ENCODE measurements around the gene MB. TPM values are rescaled to one million over a fixed set of nuclear protein-coding genes. Genes with fewer than 3 reads are reported as not detected.

Gene MB
- total RNA-seq, 4 donors from 2014 or later, result 5.6 to 11.7 (median 9.8) TPM

DNA sequence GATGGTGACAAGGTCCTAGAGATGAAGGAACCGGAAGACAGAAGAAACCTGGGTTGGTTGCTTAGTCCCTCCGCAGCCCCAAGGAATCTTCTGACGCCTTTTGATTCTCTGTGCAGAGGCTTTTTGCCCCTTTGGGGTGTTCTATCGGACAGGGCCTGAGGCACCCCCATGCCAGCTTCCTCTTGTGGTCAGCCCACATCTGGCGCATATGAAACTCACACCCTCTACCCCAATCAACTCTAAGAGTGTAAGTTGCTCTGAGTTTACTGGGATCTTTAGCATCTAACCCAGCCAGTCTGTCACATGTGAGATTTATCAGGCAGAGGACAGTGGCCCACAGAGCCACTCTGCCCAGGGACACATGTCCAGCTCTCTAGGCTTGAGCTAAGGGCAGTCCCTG is 59.1 kb downstream of the MB start:
- Histone ChIP-seq H3K4me1 (no peaks in the 10 kb centered on the region), H3K36me3 (no peaks in the 10 kb centered on the region), H3K27ac (no peak overlapping the region), H3K27me3 (no peaks in the 10 kb centered on the region), H3K9me3 (no peaks in the 10 kb centered on the region), H3K4me3 (no peak overlapping the region)
- DNase-seq, result no peak
- TF ChIP-seq CTCF (IDR thresholded peaks at IDR 0.05) (no peak), POLR2A (IDR thresholded peaks at IDR 0.05) (no peak)

Other genes starting within 250 kb of the MB start
- gene HMOX1, start 236.2 kb downstream of the MB start, total RNA-seq, result 10 to 100 TPM; 27.2 to 64.5 (median 46.7) TPM
- gene MCM5, start 217.2 kb downstream of the MB start, total RNA-seq, result 100 to 1,000 TPM in 1 of 4 donors, 10 to 100 TPM in 3; 16.5 to 102 (median 21.5) TPM
- 1 to 10 TPM; 2.7 to 5.8 (median 4.8) TPM for gene RASD2, start 76.5 kb downstream of the MB start, total RNA-seq
- gene APOL6, start 31.1 kb upstream of the MB start, total RNA-seq, result 10 to 100 TPM; 28.9 to 70.2 (median 46.8) TPM
- not detected for gene APOL5, start 100.5 kb upstream of the MB start, total RNA-seq

All from Peyer's patch (tissue), 4 donors.